ENCODE results near the gene MPO. TPM values are rescaled to one million over a fixed set of nuclear protein-coding genes. Genes with fewer than 3 reads are reported as not detected.

The MPO gene
- total RNA-seq, 1 experiment from 2014 or later = not detected

DNA sequence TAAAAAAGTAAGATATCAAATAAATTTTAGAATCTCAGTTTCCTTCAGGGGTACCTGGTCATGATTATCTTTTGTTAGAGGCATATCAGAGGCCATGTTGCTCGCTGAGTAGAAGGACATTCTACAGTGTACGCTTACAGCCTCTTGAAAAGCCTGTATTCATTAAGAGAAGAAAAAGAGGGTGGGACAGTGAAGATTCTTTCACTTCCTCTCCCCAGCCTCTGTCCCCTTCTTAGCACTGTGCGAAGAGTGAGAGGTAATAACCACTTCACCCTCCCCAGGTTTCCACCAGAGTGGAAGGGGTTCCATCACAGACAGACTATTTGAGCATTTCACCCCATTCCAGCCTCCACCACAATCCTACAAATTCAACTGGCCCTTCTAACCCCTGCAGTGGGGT, 47.2 kb downstream of the MPO start:
- peaks cover 53% of the 10 kb centered on the region for H3K27me3 Mint-ChIP-seq (ENCODE audit: low read depth)
- Histone ChIP-seq H3K4me1 (ENCODE audit: insufficient read depth, low read length) (peaks cover 2% of the 10 kb centered on the region; the same call in 1 of the 2 replicates), H2BK15ac (ENCODE audit: low read depth, low read length) (no peak overlapping the region), H3K56ac (ENCODE audit: insufficient read length, low read depth, low read length) (no peak overlapping the region), H2BK120ac (ENCODE audit: low read depth, low read length, poor library complexity, severe bottlenecking) (no peak overlapping the region), H2BK5ac (ENCODE audit: insufficient read length, low read length) (no peak overlapping the region), H2AFZ (ENCODE audit: low read length) (no peak overlapping the region), H3K4ac (ENCODE audit: low read depth, low read length) (no peak overlapping the region), H2BK20ac (ENCODE audit: low read depth, low read length, poor library complexity, severe bottlenecking) (no peak overlapping the region), H4K91ac (ENCODE audit: insufficient read length, low read depth, low read length) (no peak overlapping the region), H3K14ac (ENCODE audit: insufficient read depth, low read length) (no peak overlapping the region), H3K4me2 (ENCODE audit: insufficient read depth, insufficient read length, low read length) (no peak overlapping the region), H2BK12ac (ENCODE audit: insufficient read length, low read depth, low read length) (no peak overlapping the region), H3K9me3 (ENCODE audit: control insufficient read depth, low read depth, low read length) (no peaks in the 10 kb centered on the region), H3K27ac (ENCODE audit: insufficient read length, low read depth, low read length) (no peak overlapping the region), H4K20me1 (ENCODE audit: control insufficient read depth, insufficient read depth, insufficient read length) (no peaks in the 10 kb centered on the region), H3K9ac (ENCODE audit: extremely low read depth, insufficient read length, low read length) (no peak overlapping the region), H3K23ac (ENCODE audit: insufficient read length, low read depth, low read length) (no peak overlapping the region), H2AK5ac (ENCODE audit: insufficient read length, low read length) (no peak overlapping the region), H3K79me2 (ENCODE audit: insufficient read depth, low read length) (no peaks in the 10 kb centered on the region), H3K18ac (ENCODE audit: insufficient read length, low read depth, low read length) (no peak overlapping the region), H3K27me3 (ENCODE audit: insufficient read depth, low read length) (0 out of 2 replicates have a peak, but pooled peaks cover 2% of the 10 kb centered on the region), H3K79me1 (ENCODE audit: insufficient read depth, low read depth, low read length, poor library complexity, severe bottlenecking) (no peaks in the 10 kb centered on the region), H4K5ac (ENCODE audit: insufficient read length, low read depth, low read length) (no peak overlapping the region), H4K8ac (replicated peaks; ENCODE audit: insufficient read length, low read depth, low read length) (no peak overlapping the region), H3K23me2 (ENCODE audit: insufficient read length, low read depth, low read length, poor library complexity, severe bottlenecking) (no peaks in the 10 kb centered on the region), H3T11ph (ENCODE audit: low read length) (no peak overlapping the region)
- no peak for DNase-seq
- H3K4me3 Mint-ChIP-seq = no peak overlapping the region
- TF ChIP-seq CTCF (conservative IDR thresholded peaks at IDR 0.05) = no peak
- H3K4me1 Mint-ChIP-seq = peaks cover 14 to 16% of the 10 kb centered on the region in 2 experiments
- no peak overlapping the region for H3K27ac Mint-ChIP-seq
- no CpG with 5 or more reads among the region's 3 CpGs for WGBS (ENCODE audit: extremely low coverage, insufficient read length, low lambda C conversion rate)
- H3K36me3 Mint-ChIP-seq (ENCODE audit: insufficient read depth in 1 of 3, low read depth in 3 of 3) = no peaks in the 10 kb centered on the region
- H3K9me3 Mint-ChIP-seq = no peaks in the 10 kb centered on the region
